DMS53 (cell line): ENCODE measurements around the gene LORICRIN.
A peak's percentile ranks its signal among the peaks of the same experiment; 100 is the strongest.

ENCODE experiments used
- DNase-seq: peaks from one replicate; lab custom pipeline; 2025; lab: John Stamatoyannopoulos, UW

Gene LORICRIN

GRCh38 chr1:153250166-153250565 lies 9.3 kb upstream of the LORICRIN start:
- no peak for DNase-seq

DNA sequence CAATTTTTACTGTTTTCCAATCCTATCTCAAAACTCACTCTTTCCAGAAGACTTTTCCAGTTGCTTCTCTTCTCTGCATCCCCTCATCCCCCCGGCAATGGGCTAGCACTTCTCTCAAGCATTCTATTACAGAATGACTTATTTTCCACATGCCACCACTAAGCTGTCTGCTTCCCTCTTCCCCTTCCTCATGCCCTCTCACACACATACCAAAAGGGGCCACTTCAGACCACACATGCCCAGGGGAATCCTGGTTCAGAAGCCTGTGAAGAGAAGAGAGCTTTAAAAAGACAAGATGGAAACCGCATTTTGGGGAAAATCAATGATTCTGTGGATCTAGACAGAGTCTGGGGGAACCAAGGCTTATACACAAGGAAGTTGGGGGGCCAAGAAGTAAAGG lies 8.4 kb upstream of the LORICRIN start:
- no peak for DNase-seq

- no peak for DNase-seq
Measured at GRCh38 chr1:153251562-153251961, 7.9 kb upstream of the LORICRIN start.

- no peak for DNase-seq
Measured at GRCh38 chr1:153251988-153252387, 7.5 kb upstream of the LORICRIN start.

DNA sequence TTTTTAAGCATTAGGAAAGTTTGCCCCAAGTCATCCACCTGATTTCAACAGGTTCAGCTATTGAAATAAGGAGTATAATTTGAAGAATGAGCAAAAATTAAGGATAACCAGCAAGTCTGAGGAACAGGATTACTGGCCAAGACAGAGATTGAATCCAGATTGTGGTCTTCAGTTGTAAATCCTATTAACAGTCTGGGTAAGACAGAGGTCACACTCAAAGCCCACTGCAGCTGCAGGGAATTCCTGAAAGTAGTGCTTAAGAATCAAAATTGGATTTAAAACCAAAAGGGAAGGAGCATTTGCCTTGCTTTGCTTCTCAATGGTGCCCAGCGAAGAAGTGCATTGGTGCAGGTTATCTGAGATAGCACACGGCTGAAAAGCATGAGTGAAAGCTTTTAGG lies 6.4 kb upstream of the LORICRIN start:
- no peak for DNase-seq

DNA sequence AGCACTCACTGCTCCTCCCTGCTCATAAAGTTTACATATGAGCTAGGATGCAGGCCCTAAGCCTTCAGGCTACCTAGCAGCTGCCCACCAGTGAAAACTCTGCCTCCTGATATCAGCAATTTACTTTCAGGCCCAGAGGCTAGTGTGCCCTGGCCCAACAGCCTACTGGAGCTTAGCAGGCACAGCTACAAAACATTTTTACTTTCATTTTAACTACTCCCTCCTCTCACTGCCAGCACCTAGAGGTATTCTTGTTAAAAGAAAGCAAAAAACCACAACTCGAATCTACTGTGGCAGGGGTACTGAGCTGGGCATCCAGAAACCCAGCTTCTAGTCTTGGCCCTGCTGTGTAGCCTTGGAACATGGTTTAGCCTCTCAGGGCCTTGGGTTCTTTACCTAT lies 5.8 kb upstream of the LORICRIN start:
- DNase-seq = no peak

DNA sequence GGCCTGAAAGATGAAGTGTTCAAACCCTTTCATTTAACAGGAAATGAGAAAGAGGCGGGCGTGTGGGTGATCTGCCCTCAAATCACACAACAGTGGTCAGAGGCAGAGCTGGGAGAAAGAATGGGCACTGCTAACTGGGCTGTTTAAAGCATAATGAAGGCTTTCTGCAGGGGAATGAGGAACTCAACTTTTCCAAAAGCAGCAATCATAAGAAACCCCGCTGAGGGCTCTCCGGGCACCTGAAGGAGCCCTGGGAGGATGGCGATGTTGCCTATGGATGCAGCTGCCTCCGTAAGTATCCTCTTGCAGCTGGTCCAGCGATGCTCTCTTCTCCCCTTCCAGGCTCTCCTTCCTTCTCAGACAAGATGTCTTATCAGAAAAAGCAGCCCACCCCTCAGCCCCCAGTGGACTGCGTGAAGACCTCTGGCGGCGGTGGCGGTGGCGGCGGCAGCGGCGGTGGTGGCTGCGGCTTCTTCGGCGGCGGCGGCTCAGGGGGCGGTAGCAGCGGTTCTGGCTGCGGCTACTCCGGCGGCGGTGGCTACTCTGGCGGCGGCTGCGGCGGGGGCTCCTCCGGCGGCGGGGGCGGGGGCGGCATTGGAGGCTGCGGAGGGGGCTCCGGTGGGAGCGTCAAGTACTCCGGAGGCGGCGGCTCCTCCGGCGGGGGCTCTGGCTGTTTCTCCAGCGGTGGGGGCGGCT lies 1.2 kb downstream of the LORICRIN start:
- no peak for DNase-seq

- no peak for DNase-seq
Measured at GRCh38 chr1:153261281-153262069, 2.0 kb downstream of the LORICRIN start.

DNA sequence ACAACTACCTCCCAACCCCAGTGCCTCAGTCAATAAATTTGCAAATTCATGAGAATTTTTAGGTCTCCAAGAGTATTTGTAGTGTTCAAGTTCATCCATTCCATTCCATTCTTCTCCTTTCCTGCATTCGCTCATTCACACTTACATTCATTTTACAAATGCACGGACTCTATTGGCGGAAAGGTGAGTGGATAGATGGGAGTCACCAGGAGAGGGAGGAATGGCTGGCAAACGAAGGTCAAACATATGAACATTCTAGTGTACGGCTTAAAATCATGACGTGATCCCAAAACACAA lies 2.5 kb downstream of the LORICRIN start:
- no peak for DNase-seq

- no peak for DNase-seq
Measured at GRCh38 chr1:153262462-153263157, 3.1 kb downstream of the LORICRIN start.

DNA sequence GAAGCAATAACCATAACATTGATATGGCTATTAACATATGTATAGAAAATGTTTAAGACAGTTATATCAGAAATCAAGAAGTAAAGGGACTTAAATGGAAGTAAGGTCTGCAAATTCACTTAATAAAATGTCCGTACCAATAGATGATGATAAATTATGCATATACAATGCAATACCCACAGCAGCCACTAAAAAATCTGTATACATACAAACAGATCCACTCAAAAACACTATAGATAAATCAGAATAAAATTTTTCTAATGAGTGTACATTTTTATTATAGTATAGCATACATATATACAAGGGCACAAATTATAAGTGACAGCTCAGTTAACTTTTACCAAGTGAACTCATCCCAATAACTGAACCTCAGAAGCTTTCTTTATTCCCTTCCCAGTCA lies 6.0 kb downstream of the LORICRIN start:
- no peak for DNase-seq

DNA sequence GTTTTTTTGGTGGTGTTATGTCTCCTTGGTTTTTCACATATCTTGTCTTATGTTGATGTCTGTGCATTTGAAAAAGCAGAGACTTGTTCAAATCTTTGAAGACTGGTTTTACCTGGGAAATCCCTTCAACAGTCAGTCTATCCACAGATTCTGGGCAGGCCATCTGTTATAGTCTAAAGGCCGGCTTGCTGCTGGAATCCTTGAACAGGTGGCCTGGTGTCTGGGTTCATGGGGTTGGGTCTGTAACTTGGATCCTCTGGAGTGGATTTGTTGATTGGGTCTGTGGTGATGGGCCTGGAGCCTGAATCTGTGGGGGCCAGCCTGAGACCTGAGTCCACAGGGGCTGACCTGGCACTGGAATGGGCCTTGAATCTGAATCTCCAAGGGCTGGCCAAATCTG lies 12.2 kb downstream of the LORICRIN start:
- no peak for DNase-seq

DNA sequence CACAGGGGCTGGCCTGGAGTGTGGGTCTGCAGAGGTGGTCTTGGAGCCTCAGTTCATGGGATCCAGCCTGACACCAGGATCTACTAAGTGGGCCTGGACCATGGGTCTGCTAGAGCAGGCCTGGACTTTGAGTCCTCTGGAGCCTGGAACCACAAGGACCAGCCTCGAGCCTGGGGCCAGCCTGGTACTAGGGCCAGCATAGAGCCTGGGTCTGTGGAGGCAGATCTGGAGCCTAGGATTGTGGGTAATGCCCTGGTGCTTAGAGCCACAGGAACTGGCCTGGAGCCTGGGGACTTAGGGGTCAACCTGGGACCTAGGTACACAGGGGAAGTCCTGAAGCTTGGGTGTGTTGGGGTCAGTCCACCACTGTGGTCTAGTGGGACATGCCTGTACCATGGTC lies 12.7 kb downstream of the LORICRIN start:
- DNase-seq = no peak

DNA sequence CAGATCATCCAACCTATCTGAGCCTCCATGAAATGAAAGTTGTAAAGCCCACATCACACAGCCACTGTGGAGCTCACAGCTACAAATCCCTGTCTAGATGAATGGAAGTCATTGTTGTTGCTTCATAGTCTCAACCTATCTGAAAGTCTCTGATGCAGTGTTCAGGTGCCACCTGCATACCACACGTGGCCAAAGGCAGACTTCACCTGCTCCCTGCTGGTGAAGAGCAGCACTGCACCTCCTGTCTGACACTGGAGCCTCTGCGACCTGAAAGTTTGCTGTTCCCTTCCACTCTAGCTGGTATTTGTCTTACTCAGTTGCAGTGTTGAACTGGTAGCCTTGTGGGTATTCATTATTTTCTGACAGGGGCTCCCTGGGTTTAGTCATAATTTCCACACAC lies 18.4 kb downstream of the LORICRIN start:
- DNase-seq = peak; percentile 56

GRCh38 chr1:153288634-153289275 lies 29.3 kb downstream of the LORICRIN start:
- peak; percentile 39 for DNase-seq

DNA sequence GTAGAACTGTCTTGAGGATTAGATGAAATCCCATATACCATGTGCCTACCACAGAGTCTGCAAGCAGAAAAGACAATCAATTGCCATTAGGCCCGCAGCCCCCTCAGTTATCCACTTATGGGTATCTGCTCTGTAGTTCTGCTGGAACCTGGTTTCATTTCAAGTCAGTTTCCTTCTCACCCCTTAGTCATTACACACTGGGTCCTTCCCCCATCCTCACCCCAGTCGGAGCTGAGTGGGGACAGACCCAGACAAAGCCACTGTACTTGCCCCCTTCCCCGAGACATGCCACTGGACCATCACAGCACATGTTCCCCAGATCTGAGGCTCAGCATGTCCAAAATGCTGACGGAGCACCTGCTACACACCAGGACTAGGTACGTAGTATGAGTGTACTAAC lies 32.0 kb downstream of the LORICRIN start:
- no peak for DNase-seq

- no peak for DNase-seq
Measured at GRCh38 chr1:153292185-153292584, 32.7 kb downstream of the LORICRIN start.

GRCh38 chr1:153292740-153293479 lies 33.4 kb downstream of the LORICRIN start:
- DNase-seq = no peak

DNA sequence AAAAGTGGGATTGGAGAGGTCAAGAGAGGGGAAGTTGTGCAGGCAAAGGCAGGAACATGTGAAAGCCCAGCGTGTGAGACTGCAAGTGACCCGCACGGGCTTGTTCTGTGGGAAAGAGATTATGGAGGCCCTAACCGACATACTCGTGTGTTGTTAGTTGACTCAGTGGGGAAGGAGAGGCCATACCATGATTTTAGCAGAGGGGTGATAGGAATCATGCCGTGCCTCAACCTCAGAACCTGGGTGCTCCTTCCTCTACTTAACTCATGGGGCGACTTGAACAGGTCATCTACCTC lies 33.9 kb downstream of the LORICRIN start:
- no peak for DNase-seq

- no peak for DNase-seq
Measured at GRCh38 chr1:153293851-153294250, 34.4 kb downstream of the LORICRIN start.

DNA sequence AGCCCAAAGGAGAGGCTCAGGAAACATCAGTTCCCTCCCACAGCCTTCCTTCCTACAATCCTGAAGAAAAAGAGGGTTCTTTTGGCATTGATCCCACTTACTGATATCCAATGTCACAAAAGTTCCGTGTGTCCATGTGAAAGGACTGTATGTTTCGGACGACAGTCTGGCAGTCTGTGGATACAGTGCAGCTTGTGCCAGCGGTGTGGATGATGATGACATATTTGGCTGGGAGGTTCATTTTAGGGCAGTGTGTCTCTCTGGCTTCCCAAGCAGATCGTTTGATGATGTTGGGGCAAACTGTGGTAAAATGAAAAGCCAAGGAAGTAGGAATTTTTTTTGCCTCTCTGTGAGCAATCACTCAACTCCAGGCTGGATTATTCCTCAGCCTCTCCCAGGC lies 42.8 kb downstream of the LORICRIN start:
- DNase-seq = no peak

- DNase-seq = no peak
Measured at GRCh38 chr1:153305682-153306081, 46.2 kb downstream of the LORICRIN start.
